HG03439 (cell line): Measurements from ENCODE around the gene LAMA5.

Source experiments
- ATAC-seq: cut with Tn5 transposase; IDR thresholded peaks from one replicate; pipeline ENCODE4 v1.9.1; 2021; ENCODE audit warnings: mild to moderate bottlenecking, moderate library complexity; ENCODE audit not compliant: unreplicated experiment

LAMA5 gene

DNA sequence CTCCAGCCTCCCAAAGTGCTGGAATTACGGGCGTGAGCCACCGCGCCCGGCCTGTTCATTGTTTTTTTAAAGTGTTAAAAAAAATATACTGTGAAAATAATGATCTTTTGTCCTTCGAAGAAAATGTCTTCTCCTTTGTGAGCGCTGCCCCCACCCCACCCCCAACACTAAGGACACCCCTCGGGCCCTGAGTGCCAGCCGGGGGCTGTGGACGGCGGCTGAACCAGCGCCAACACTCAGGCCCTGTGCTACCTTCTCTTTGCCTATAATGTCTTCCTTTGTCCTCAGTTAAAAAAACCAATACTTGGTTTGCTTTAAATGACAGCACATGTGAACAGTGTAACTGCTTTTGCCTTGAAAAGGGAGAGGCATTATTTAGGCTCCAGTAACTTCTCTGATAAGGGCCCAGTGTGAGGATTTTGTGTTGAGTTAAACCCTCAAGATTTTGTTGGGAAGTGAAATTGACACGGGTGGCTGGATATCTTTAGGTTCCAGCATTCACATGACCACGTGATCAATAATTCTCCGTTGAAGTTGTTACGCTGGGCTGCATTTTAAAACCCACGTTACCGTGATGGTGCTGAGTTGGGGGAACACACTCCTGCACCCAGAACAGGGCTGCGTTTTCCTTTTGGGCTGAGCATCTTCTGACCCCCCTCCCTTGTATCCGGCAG lies 73.9 kb downstream of the LAMA5 start:
- ATAC-seq = no peak

DNA sequence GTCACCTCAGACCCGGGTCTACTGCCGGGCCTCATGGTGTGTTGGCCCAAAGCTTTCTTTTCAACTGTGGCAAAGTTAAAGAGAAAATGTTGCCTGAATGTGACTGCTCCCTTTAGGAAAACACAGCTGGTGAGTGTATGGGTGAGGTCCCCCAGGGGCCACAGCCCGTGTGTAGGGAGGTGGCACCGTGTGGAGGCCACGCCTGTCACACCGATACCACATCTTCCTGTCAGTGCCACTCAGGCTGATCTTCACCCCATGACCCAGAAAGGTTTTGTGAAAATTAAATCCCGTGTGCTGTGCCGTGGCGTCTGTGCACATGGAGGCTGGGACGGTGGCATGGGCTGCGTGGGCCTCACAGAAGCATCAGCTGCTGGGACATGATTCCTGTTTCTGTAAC lies 75.0 kb downstream of the LAMA5 start:
- ATAC-seq = no peak

DNA sequence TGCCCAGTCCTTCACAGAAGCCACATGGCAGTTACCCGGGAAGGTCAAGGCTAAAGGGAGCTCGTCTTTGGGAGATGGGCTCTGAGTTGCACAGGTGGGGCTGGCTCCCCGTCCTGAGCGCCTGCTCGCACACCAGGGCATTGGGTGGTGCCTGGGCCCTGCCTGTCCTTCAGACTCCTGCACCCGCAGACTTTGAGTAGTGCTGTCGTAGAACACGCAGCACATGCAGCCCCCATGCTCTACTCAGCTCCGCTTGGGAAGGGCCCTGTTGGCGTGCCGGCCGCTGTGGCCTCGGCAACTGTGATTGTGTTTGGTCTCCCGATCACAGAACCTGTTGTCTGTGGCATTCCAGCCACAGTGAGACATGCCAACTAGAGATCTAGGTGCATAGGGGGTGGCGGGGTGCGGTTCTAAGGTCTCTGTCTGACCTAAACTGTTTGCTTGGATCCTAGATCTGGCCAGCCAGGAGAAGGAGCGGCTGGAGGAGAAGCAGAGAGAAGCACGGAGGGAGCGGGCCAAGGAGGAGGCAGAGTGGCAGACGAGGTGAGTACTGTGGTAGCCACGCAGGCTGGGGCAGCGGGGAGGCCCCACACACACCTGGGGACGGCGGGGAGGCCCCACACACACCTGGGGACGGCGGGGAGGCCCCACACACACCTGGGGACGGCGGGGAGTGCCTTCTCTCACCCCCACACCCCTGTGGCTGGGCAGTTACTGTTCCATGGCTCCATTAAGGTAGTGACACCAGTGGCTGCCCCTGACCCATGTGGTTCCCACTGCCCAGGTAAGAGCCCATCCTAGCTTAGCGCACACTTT lies 75.7 kb downstream of the LAMA5 start:
- no peak for ATAC-seq

DNA sequence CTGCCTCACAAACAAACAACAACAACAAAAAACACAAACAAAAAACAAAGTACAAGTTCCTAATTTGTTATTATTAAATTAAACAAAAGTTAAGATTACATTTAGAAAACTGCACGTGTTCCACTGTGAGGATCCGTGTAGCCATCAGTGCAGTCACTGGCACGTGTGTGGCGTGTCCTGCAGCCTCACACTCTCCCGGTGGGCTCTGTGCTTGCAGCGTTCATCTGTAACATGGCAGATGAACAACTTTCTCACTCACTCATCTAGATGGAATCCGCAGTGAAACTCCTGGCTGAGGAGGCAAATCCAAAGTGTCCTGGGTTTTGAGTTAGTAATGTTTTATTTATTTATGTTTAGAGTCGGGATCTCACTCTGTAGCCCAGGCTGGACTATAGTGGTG lies 77.2 kb downstream of the LAMA5 start:
- no peak for ATAC-seq

DNA sequence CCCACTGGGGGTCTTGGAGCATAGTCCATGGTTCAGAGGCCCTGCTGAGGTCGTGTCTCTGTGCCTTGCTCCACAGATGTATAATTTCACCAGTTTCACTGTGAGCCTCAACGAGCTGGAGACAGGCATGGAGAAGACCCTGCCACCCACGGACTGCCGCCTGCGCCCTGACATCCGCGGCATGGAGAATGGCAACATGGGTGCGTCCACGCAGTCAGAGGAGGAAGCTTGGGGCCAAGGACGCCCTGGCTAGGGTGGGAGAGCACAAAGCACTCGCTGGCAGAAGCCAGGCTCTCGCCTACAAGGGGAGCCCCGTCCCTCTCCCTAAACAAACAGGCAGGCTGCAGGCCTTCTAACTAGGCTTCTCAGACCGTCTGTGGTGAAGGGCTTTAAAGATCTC lies 78.0 kb downstream of the LAMA5 start:
- no peak for ATAC-seq

DNA sequence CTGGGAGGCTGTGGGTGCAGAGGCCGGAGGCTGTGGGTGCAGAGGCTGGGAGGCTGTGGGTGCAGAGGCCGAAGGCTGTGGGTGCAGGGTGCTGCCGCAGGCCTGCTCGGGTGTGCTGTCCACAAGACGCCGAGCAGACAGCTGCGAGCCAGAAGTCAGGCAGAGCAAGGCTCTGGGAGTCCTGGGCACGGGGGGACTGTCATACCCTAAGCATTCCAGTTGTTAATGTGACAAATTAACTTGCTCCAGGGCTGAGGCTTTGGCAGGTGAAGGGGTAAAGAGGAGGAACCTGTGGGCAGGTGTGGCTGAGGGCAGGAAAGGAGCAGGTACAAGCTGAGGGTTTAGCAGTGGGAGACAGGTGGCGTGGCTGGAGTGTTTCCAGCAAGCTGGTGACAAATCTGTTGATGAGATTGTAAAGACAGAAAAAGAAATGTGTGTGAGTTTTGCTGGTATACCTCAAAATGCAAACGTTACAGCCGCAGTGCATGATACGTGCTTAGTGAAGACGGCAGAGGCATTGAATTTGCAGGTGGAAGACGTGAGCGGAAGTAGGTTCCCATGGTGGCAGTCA lies 78.5 kb downstream of the LAMA5 start:
- ATAC-seq = no peak

DNA sequence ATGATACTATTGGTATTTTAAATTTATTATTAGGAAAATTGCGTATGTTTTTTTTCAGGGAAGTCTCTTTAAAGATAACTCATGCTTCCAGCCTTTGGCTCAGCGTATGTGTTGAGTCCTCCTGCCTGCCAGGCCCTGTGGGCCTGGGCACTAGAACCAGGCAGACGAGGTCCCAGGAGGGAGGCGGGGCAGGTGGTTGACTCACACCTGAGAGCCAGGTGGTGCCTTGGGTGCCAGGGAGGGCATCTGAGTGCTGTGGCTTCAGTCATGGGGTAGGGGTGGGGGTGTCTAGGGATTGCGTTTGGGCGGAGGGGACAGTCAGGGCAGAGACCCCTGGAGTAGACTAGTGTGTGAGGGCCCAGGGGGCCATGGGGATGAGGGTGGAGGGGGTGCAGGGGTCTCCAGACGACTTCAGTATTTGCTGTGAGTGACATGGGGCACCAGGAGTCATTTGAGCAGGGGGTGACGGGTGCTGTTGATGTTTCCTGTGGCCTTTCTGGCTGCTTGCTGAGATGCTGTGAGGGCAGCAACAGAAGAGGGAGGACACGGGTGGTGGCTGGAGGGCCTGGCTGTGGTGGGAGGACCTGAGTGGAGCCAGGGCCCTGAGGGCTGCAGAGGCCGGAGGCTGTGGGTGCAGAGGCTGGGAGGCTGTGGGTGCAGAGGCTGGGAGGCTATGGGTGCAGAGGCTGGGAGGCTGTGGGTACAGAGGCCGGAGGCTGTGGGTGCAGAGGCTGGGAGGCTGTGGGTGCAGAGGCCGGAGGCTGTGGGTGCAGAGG lies 79.2 kb downstream of the LAMA5 start:
- ATAC-seq = no peak

DNA sequence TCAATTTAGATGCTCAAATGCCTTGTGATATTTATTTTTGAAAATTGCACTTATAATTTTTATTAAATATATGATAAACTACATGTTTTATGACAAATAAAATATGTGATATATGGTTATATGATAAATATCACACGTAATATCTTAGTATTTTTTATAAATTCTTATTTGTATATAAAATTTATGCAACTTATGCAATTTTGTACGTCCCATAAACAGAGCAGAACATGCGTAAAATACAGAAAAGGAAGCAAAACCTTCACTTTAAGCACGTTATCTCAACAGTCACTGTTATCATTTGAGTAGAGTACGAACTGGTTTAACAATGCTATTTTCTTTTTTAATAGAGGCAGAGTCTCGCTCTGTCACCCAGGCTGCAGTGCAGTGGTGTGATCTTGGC lies 80.0 kb downstream of the LAMA5 start:
- ATAC-seq = no peak

DNA sequence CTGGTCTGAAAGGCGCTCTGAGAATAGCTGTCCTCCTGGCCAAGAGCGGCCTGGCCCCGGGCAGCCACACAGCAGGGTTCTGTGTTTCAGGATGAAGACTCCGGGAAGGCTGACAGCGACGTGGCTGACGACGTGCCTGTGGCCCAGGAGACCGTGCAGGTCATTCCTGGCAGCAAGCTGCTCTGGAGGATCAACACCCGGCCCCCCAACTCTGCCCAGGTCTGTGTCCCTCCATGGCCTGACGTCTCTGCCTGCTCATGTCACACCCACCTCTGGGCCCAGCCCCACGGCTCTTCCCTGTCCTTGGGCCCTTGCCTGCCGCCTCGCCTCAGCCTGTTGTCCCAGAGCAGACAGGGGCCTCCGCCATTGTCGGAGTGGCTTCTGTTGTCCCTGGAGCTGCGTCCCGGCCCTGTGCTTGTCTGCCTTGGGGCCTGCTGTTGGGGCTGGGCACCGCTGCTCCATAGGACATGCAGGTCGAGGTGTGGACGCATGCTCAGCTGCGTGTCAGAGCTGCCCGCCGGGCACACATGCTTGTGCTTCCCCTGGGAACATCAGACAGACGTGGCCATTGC lies 80.5 kb downstream of the LAMA5 start:
- ATAC-seq = no peak

DNA sequence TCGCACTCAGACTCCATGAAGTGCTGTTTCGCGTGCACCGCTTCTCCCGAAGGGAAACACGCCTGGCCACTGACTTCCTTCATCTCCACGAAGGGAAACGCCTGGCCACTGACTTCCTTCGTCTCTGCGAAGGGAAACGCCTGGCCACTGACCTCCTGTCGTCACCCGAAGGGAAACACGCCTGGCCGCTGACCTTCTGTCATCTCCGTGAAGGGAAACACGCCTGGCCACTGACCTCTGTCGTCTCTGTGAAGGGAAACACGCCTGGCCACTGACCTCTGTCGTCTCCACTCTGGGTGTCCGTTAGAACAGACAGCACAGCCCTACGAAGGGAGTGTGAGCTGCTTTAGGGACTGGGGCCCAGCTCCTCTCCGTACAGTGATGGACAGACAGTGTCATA lies 81.4 kb downstream of the LAMA5 start:
- no peak for ATAC-seq

DNA sequence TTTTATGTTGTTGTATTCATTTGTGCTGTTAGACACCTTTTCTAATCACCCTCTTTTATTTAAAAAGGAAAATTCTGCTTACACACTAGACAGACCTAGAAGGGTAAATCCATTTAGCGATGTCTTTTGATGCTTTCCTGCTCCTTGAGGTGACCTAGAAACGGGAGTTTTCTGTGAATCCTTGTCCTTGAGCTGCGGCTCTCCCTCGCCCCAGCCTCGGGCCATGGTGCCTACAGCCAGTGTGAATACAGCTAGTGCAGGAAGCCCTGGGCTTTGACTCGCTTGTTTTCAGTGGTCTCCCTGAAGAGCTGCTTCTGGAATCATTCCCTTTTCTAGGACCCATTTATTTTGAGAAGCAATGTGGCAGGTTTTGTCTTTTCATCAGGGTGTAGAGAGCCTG lies 82.0 kb downstream of the LAMA5 start:
- ATAC-seq = no peak

DNA sequence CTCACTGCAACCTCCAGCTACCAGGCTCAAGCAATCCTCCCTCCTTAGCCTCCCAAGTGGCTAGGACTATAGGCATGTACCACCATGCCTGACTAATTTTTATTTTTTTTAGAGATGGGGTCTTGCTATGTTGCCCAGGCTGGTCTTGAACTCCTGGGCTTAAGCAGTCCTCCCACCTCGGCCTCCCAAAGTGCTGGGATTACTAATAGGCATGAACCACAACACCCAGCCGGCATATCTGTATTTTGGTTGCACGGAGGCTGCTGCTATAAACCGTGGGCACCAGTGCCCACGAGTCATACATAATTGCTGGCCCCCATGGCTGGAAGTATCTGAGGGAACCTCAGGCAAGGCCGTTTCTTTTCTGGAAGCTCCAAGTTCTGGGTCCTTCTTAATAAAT lies 82.7 kb downstream of the LAMA5 start:
- no peak for ATAC-seq

DNA sequence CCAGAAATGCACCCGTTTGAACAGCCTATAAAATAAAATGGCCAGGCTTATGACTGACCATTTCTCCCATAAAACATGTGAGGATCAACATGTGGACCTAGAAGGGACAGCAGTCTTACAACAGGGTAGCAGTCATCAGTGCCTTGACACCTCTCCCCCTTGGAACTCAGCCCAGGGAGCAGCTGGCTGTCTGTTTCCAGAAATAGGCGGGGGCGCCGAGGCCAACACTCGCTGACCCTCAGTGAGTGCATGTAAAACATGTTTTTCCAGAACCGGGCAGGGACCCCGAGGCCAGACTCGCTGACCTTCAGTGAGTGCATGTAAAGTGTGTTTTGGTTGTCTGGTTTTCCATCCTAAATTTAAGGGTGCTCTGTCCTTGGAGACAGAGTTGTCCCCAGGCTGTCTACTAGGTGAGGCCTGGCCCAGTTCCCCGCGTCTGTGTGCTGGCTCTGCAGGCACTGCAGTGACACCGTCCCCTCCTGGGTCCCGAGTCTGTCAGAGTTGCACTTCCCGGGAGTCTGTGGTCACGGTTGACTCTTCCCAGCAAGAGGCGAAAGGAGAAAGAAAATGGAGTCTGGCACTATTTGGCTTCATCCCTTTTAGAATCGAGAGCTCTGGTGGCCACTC lies 84.1 kb downstream of the LAMA5 start:
- no peak for ATAC-seq

DNA sequence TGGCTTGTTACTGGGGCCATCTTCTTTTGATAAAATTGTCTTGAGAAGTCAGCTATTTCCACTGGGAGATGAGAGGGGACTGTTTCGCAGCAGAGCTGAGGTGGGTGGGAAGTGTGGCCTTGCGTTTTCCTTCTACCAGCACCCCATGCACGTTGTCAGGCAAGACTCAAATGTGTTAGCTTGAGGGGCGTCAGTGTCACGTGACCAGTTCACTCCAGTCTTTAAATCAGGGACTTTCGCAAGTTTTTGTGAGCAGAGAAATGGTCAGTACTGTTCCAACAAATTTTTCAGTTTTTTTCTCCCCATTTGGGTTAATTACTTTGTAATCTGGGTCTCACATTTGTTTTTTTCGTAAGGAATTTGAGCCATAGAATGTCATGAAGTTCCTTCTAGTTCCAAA lies 85.0 kb downstream of the LAMA5 start:
- no peak for ATAC-seq

DNA sequence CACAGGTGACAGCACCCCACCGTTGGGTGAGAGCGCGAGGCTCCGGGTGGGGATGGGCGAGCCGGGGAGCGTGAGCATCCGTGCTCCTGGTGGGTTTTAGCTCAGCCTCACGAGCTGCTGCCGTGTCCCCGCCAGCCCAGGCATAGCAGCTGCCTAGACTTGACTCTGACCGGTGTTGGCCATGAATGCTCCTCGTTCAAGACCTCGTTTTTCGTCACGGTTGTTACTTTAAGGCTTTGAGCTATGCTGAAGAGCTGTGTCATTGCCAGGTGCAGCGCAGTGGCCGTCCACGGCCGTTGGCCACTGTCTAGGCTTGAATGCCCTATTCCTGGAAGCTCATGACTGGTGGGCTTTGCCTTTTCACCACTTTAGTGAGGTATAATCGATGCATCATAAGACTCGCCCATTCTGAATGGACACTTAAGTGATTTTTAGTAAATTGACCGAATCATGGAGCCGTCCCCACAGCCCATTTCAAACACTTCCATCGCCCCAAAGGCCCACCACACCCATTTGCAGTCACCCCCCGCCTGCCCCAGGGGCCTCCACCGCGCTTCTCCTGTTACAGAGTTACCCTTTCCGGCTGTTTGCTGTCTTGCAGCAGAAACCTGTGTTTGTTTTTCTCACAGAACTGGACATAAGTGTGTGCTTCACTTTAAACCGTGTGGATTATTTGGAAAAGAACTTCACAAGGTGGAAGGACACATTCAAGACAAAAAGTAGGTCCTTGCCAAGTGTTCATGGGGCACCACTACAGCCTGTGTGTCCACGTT lies 85.8 kb downstream of the LAMA5 start:
- ATAC-seq = no peak

DNA sequence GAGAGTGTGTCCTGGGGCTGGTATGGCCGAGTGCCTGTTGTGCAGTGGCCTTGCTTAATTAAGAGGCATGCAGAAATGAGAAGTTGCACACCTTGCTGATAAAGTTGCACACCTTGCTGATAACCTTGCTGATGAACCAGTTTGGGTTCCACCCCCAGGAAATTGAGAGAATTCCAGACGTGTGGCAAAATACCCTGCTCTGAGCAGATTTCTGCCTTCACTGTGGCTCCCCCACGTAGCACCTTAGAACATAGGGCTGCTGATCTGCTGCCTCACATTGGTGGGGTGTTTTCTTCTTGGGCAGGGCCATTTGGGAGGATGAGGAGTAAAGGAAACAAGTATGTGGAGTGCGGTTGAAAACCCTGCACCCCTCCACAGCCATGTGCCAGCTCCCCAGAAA lies 86.8 kb downstream of the LAMA5 start:
- ATAC-seq = no peak

DNA sequence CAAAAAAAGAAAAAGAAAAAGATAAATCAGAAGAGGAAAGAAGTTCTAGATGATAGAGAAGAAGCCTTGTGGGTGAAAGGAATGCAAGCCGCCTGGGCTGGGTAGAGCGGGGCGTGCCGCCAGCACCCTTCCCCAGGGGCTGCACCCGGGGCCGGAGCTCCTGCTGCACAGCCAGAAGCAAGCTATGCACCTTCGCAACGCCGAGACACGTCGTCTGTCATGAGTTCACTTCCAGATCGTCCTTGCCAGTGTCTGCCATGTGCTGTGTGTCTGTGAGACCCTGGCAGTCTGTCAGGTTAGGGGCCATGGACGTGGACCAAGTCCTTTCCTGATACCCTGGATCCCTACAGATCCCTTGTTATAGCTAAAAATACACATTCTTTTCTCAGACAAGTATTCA lies 89.9 kb downstream of the LAMA5 start:
- ATAC-seq = no peak

DNA sequence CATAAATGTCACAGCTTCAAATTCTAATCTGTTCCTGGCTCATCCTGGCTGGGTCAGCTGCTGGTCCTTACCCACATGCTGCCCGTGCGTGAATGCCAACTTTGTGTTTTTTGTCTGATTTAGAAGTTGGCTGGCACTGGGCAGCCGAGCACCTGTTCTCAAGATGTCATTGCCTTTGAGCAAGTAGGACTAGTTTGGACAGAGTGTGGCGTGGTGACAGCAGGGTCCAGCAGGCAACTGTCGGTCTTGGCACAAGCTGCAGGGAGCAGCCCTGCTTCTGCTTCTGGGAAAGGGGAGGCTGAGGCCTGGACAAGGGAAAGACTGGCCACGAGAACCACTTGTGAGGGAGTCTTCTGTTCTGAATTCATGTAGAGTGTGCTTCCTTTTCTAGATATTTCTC lies 90.7 kb downstream of the LAMA5 start:
- ATAC-seq = no peak

DNA sequence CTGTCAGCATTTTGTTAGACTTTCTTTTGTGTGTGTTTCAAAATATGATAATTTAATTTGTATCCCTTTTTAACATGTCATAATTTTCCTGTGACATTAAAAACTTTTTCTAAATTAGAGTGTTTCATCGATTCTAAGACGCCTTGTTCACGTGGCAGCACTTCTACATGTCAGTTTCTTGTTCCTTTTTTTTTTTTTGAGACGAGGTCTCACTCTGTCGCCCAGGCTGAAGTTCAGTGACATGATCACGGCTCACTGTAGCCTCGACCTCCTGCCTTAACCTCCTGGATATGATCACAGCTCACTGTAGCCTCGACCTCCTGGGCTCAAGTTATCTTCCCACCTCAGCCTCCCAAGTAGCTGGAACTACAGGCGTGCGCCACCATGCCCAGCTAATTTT lies 91.9 kb downstream of the LAMA5 start:
- ATAC-seq = no peak

DNA sequence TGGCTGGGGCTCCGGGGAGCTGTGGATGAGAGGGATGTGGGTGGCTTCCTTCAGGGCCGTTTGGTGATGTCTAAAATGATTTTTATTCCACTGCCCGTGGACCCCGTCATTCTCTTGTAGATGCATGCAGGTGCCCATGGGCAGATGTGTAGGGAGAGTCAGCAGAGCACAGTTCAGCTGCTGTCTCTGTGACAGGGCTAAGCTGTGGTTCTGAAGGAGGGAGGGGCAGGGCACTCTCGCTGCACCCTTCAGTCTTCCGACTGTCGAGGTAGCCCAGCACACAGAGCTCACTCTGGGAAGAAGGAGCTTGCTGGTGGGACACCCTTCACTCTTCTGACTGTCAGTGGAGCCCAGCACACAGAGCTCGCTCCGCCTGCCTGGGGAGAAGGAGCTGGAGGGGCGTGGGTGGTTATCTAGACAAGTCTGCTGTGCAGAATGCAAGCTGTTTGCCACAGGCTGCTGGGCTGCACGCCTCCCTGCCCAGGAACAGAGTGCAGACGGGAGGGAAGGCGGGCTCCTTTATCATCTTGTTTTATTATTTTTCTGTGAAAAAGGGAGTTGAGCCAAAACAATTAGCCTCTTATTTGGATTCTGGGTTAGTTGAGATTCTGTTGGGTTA lies 92.7 kb downstream of the LAMA5 start:
- no peak for ATAC-seq
